ENCODE measurements around the gene SLC40A1.

DNA sequence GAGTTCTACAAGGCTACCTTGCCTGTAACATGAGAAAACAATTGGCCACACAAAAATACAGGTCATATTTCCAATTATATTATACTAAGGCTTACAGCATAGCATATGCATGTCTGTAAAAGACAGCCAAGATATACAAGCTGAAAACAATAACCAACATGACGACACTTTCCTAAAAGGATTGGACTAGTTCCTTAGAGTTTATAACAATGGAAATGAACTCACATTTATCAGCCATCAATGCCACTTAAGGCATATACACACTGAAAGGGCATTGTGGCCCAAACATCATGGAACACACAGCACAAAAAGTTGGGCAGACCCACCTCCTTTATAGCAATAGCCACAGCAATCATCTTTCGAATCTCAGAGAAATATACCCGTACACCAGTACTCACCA, 52.0 kb downstream of the SLC40A1 start:
- TF ChIP-seq, protein P1, sequence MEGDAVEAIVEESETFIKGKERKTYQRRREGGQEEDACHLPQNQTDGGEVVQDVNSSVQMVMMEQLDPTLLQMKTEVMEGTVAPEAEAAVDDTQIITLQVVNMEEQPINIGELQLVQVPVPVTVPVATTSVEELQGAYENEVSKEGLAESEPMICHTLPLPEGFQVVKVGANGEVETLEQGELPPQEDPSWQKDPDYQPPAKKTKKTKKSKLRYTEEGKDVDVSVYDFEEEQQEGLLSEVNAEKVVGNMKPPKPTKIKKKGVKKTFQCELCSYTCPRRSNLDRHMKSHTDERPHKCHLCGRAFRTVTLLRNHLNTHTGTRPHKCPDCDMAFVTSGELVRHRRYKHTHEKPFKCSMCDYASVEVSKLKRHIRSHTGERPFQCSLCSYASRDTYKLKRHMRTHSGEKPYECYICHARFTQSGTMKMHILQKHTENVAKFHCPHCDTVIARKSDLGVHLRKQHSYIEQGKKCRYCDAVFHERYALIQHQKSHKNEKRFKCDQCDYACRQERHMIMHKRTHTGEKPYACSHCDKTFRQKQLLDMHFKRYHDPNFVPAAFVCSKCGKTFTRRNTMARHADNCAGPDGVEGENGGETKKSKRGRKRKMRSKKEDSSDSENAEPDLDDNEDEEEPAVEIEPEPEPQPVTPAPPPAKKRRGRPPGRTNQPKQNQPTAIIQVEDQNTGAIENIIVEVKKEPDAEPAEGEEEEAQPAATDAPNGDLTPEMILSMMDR (IDR thresholded peaks at IDR 0.05; ENCODE audit: low read depth, low read length), result no peak
- TF ChIP-seq POLR2A (IDR thresholded peaks at IDR 0.05; ENCODE audit: extremely low read depth, insufficient read length) (no peak), MYC (IDR thresholded peaks at IDR 0.05; ENCODE audit: low read depth, low read length) (no peak)

All from NB4 (cell line).